Epithelial cell of proximal tubule (primary cell): ENCODE measurements around the gene DNAI1. TPM values are rescaled to one million over a fixed set of nuclear protein-coding genes. Genes with fewer than 3 reads are reported as not detected.
A peak's percentile ranks its signal among the peaks of the same experiment; 100 is the strongest.

Source experiments
- DNase-seq: peaks from one replicate; pipeline ENCODE4 v3.0.0-alpha.2; 2011; ENCODE audit warnings: low read depth
- H3K4me3 ChIP-seq: 2 replicates; pipeline ENCODE4 v1.5.1; 2011; ENCODE audit warnings: low read depth, mild to moderate bottlenecking, low read length
- total RNA-seq: library from RNA; depleted of rRNA; stranded (reverse); fragments of >200 nt; gene quantifications from 2 replicates; pipeline ENCODE4 v1.2.3, GENCODE V29; 2015
- TF ChIP-seq, protein P1 (sequence below): conservative IDR thresholded peaks from 2 replicates; pipeline ENCODE4 v1.5.1; 2012; ENCODE audit warnings: low read depth, mild to moderate bottlenecking, low read length

The DNAI1 gene
- 0.06 TPM in 1 of 2 replicates, not detected in the other for total RNA-seq

DNA sequence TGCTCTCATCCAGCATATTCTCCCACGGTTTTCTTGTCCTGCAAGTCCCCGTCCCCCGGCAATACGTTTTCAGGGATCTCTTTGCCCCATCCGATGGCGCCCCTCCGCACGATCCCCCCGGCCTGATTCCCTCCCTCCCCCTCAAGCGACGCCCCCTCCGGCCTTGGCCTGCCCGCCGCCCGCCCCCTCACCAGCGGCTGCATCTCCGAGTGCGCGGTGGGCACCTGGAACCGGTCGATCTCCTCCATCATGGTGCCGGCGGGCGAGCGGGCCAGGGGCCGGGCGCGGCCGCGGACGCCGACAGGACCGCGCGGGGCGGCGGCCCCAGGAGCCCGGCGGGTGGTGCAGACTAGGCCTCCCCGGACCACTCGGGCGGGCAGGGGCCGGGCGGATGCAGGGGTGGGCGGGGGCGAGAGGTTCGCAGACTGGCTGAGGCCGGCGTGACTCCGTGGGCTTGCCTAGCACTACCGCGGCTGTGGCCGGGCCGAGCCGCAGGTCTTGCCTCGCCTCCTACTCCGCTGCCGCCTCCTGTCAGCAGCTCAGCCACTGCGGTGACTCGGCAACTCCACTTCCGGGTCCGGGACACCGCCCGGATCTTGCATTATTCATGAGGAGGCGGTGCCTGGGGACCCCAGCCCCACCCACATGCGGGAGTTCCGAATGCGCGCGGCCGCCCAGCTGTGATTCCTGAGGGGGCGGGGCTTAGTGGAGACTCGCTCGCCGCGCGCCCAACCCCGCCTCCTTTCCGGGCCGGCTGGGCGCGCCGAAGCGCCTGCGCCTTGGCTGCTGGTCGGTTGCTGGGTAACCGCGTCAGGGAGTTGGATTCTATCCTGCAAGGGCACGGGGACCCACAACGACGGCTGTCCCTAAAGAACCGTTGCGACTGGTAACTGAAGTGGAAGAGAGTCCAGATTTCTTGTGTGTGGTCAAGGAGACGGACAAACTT is at the start of gene DNAI1, which contains the start of gene FAM219A:
Gene DNAI1 (plus strand): TSS at position 793 of the 946 bp plus-strand sequence. CDS start 201 bp downstream, outside the sequence.
Gene FAM219A (minus strand): TSS at position 558 of the 946 bp plus-strand sequence. CDS start 307 bp downstream, at position 251.
- peak; percentile 76 for DNase-seq
- TF ChIP-seq, protein P1, sequence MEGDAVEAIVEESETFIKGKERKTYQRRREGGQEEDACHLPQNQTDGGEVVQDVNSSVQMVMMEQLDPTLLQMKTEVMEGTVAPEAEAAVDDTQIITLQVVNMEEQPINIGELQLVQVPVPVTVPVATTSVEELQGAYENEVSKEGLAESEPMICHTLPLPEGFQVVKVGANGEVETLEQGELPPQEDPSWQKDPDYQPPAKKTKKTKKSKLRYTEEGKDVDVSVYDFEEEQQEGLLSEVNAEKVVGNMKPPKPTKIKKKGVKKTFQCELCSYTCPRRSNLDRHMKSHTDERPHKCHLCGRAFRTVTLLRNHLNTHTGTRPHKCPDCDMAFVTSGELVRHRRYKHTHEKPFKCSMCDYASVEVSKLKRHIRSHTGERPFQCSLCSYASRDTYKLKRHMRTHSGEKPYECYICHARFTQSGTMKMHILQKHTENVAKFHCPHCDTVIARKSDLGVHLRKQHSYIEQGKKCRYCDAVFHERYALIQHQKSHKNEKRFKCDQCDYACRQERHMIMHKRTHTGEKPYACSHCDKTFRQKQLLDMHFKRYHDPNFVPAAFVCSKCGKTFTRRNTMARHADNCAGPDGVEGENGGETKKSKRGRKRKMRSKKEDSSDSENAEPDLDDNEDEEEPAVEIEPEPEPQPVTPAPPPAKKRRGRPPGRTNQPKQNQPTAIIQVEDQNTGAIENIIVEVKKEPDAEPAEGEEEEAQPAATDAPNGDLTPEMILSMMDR = no peak

DNA sequence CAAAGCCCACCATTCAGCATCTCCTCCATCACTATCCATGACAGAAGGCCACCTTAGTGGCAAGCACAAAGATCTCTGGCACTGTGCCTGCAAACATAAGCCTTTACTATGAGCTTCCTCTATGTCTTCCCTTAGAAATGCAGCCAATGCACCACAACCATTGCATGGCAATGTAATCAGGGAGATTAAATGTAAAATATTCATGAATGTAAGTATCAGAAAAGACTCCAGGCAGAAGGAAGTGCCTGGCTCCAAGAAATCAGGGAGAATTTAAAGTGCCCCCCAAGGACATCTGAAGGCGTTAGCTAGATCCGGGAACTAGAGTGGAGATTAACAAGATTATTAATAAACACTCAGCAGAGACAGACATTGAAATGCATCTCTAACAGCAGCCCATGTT is 49.5 kb upstream of the DNAI1 start:
- TF ChIP-seq, protein P1 = no peak
- DNase-seq = no peak
- H3K4me3 ChIP-seq = no peak overlapping the region

More for the DNA sequence above, at the start of gene DNAI1, which contains the start of gene FAM219A:
- peak within 1 kb of the TSS; percentile 82 for H3K4me3 ChIP-seq

DNA sequence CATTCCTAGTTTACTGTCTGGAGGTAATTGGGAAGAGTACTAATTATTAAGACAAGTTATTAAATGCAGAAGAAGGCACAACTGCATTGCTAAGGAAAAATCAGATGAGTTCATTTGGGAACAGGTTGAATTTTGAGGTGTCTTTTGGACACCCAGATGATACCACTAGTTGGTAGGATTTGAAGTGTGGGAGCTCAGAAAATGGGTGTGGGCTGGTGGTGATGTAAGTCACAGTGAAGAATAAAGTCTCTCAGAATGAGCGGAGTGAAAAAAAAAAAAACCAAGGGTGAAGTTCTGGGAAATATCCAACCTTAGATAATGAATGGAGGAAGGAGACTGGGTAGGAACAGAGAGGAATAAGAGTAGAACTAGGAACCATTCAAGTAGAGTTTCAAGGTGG is 46.3 kb upstream of the DNAI1 start:
- DNase-seq = no peak
- TF ChIP-seq, protein P1 = no peak
- H3K4me3 ChIP-seq = no peak overlapping the region

DNA sequence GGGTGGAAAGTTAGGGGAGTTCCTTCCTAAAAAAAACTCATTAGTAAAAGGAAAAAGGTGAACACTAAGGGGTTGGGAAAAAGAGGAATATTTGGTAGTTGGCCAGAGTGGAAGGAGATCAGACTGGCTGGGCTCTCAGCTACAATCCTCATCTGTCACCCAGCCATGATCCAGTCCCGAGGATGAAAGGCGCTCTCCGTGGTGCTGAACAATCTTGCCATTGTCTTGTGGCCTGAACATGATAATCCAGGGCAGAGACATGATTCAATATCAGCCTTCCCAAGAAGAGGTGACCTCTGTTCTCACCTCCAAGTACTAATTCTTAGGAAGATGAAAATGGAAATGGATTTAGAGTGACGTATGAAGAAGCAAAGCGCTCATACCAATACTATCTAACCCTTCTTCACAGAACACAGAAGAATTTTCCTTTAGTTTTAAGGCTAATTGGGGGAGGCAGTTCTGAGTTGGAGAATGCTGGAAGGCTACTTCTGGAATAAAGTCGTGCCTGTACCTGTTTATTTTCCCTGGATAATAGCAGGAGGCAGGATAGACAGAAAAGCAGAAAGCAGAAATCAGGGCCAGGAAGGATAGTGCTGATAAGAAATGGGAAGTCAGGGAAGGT is 45.3 kb upstream of the DNAI1 start:
- no peak for DNase-seq
- no peak overlapping the region for H3K4me3 ChIP-seq
- TF ChIP-seq, protein P1 = no peak

DNA sequence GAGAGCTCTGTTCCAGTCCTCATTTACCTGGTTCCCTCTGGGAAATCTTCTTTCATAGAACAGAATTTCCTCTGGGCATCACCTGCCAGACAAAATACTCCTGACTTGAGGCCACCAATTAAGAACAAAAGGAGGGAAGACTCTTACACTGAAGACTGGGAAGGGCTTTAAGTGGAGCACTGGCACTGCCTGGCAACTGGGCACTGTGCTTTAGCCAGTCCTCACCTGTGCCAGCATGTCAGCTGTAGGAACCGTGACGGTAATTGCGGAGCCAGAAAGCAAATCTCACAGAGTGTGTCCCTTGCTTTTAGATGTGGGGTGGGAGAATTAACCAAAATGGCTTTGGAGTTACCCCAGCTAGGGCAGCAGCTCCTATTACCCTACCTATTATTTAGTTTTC is 40.9 kb upstream of the DNAI1 start:
- no peak for DNase-seq
- TF ChIP-seq, protein P1 = no peak
- H3K4me3 ChIP-seq = no peak overlapping the region

DNA sequence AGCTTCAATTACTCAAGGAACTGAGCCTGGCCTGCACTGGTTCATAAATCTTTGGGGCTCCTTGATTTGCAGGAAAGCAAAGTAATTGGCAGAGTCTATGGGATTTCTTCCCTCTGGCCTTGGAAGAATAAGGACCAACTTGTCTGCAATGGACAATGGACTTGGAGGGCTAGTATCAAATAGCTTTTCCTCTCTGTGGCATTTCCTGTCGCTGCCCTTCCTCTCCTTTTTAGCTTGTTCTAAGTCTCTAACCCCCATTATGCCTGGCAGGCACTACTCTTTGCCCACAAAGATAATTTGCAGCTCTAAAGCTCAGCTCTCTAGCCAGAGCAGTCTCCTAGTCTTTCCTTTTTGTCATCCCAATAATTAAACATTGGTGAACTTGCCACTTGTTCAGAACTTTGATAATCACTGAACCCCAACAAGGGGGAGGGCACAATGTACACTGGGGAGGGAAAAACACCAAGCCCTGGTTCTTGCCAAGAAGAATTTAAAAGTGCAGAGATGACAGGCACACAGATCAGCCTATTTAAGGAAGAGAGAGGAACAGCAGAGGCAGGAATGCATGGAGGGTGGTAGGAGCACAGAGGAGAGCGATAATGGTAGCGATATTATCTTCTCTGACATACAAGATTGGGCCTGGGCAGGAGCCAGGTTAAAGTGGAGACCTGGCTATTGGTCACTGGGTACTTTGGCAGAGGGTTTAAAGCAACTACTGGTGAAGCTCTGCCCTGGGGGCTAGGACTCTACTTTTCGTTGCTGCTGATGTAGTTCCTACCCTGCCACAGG is 38.7 kb upstream of the DNAI1 start:
- no peak overlapping the region for H3K4me3 ChIP-seq
- TF ChIP-seq, protein P1 = no peak
- no peak for DNase-seq
